ENCODE measurements around the gene NOSIP.

The NOSIP gene

GRCh38 chr19:49539192-49539952 lies 41.0 kb downstream of the NOSIP start:
- no peak for DNase-seq (ENCODE audit: low read depth in 1 of 2, low spot score in 1 of 2)
- no peak overlapping the region for H3K4me3 ChIP-seq (replicated peaks; ENCODE audit: insufficient read depth, low read length)
- H3K27ac ChIP-seq (replicated peaks) = no peak overlapping the region
- H3K27me3 ChIP-seq (ENCODE audit: insufficient read depth, poor library complexity, severe bottlenecking) = no peaks in the 10 kb centered on the region
- TF ChIP-seq POLR2AphosphoS5 (IDR thresholded peaks at IDR 0.05; ENCODE audit: low read depth) = no peak
- TF ChIP-seq CTCF (IDR thresholded peaks at IDR 0.05; ENCODE audit: insufficient read depth, low read length) = no peak
- no peak for TF ChIP-seq SPI1 (IDR thresholded peaks at IDR 0.05; ENCODE audit: borderline replicate concordance, low read depth)
- TF ChIP-seq REST (IDR thresholded peaks at IDR 0.05; ENCODE audit: insufficient replicate concordance, low read depth) = no peak
- no peak for TF ChIP-seq GABPA (IDR thresholded peaks at IDR 0.05; ENCODE audit: low read depth)

- H3K27me3 ChIP-seq (ENCODE audit: insufficient read depth, poor library complexity, severe bottlenecking) = no peaks in the 10 kb centered on the region
- DNase-seq (ENCODE audit: low read depth in 1 of 2, low spot score in 1 of 2) = no peak
- TF ChIP-seq SPI1 (IDR thresholded peaks at IDR 0.05; ENCODE audit: borderline replicate concordance, low read depth) = no peak
- TF ChIP-seq REST (IDR thresholded peaks at IDR 0.05; ENCODE audit: insufficient replicate concordance, low read depth) = peak; percentile 66
- TF ChIP-seq POLR2AphosphoS5 (IDR thresholded peaks at IDR 0.05; ENCODE audit: low read depth) = no peak
- H3K27ac ChIP-seq (replicated peaks) = no peak overlapping the region
- H3K4me3 ChIP-seq (replicated peaks; ENCODE audit: insufficient read depth, low read length) = no peak overlapping the region
Observed at GRCh38 chr19:49538643-49539042, 41.7 kb downstream of the NOSIP start.

- Histone ChIP-seq H3K27ac (replicated peaks) (no peak overlapping the region), H3K27me3 (ENCODE audit: insufficient read depth, poor library complexity, severe bottlenecking) (no peaks in the 10 kb centered on the region), H3K4me3 (replicated peaks; ENCODE audit: insufficient read depth, low read length) (no peak overlapping the region)
- no peak for DNase-seq (ENCODE audit: low read depth in 1 of 2, low spot score in 1 of 2)
- TF ChIP-seq REST (IDR thresholded peaks at IDR 0.05; ENCODE audit: insufficient replicate concordance, low read depth) (no peak), CTCF (IDR thresholded peaks at IDR 0.05; ENCODE audit: insufficient read depth, low read length) (no peak), GABPA (IDR thresholded peaks at IDR 0.05; ENCODE audit: low read depth) (no peak), SPI1 (IDR thresholded peaks at IDR 0.05; ENCODE audit: borderline replicate concordance, low read depth) (no peak), POLR2AphosphoS5 (IDR thresholded peaks at IDR 0.05; ENCODE audit: low read depth) (no peak)
Observed at GRCh38 chr19:49536921-49537462, 43.4 kb downstream of the NOSIP start.
